ENCODE results near the gene DPP6. TPM values are rescaled to one million over a fixed set of nuclear protein-coding genes. Genes with fewer than 3 reads are reported as not detected.
"Not testable (repeated sequence)": the region's sequence is repeated elsewhere in the genome, so short reads cannot be mapped to it uniquely, and the experiment has no call there.

DPP6 gene
- total and polyA plus RNA-seq, 9 of the 15 experiments (the other 6 are each of a cell fraction or from before 2014, with no cell fraction given): not detected

DNA sequence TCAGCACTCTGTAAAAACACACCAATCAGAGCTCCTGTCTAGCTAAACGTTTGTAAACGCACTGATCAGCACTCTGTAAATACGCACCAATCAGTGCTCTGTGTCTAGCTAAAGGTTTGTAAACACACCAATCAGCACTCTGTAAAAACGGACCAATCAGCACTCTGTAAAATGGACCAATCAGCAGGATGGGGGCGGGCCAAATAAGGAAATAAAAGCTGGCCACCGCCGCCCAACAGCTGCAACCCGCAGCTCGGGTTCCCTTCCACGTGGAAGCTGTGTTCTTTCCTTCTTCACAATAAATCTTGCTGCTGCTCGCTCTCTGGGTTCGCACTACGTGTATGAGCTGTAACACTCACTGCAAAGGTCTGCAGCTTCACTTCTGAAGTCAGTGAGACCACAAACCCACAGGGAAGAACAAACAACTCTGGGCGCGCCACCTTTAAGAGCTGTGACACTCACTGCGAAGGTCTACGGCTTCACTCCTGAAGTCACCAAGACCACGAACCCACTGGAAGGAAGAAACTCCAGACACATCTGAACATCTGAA is 625.9 kb downstream of the DPP6 start:
- BruUV-seq (replicated peaks); H3K9me3 ChIP-seq (replicated peaks; ENCODE audit: control insufficient read depth, insufficient read depth, low read depth, low read length); ATAC-seq; CTCF ChIA-PET (ENCODE audit: low intra/inter-chr PET ratio); H3K27me3 ChIP-seq (ENCODE audit: control insufficient read depth in 2 of 2, insufficient read depth in 2 of 2, low read length in 2 of 2); intact Hi-C loops (cut with micrococcal nuclease); H3K4me3 ChIP-seq; in situ Hi-C loops (cut with MboI); H3K9ac ChIP-seq (ENCODE audit: insufficient read depth in 1 of 2, low read depth in 2 of 2, low read length in 2 of 2); H3K9me1 ChIP-seq (ENCODE audit: control insufficient read depth, insufficient read depth, low read length); H3K36me3 ChIP-seq (ENCODE audit: control insufficient read depth, insufficient read depth, low read length); FAIRE-seq; H4K20me1 ChIP-seq (replicated peaks; ENCODE audit: control insufficient read depth, insufficient read depth, low read length); TF ChIP-seq MYBL2 (CRISPR knock-in tag; IDR thresholded peaks at IDR 0.05; ENCODE audit: borderline replicate concordance): not testable (repeated sequence)
- WGBS (ENCODE audit: insufficient coverage, low coverage, missing lambda C conversion rate): 89% methylated on average over 18 of the region's 18 CpGs
- peak in 1 of 4 experiments; percentile 30 for DNase-seq (ENCODE audit: extremely low read depth in 1 of 4, low spot score in 3 of 4)
- Histone ChIP-seq H2AFZ (ENCODE audit: low read depth, low read length) (peak overlapping the region; percentile 93), H3K27ac (ENCODE audit: extremely low read depth, low read depth, low read length) (peak overlapping the region; percentile 87; the same call in 2 of the 3 replicates), H3K4me2 (ENCODE audit: insufficient read depth, low read length) (peak overlapping the region; percentile 87), H3K79me2 (ENCODE audit: control insufficient read depth, insufficient read depth, low read length) (peaks cover 31% of the 10 kb centered on the region), H3K4me1 (replicated peaks in 1 of 2; ENCODE audit: control insufficient read depth in 2 of 2, insufficient read depth in 2 of 2, low read length in 2 of 2) (peaks cover 30 to 59% of the 10 kb centered on the region in 2 experiments)
- POLR2A ChIA-PET: interaction anchor here (0.5 to 1.3 kb wide), 3 partner anchors 8 to 525 kb away, joined by 3 read pairs; no protein-coding TSS in a partner anchor
- TF ChIP-seq FOXK2 (conservative IDR thresholded peaks at IDR 0.05 in 1 of 2, IDR thresholded peaks at IDR 0.05 in 1 of 2; ENCODE audit: low read depth in 2 of 2) (peak; percentile 4 to 38; a peak in 1 of 4 replicates), CC2D1A (IDR thresholded peaks at IDR 0.05) (peak; percentile 95), NBN (IDR thresholded peaks at IDR 0.05; ENCODE audit: low read depth) (peak; percentile 18; the same call in 1 of the 2 replicates), HOXB6 (CRISPR knock-in tag; IDR thresholded peaks at IDR 0.05; ENCODE audit: borderline replicate concordance) (peak; percentile 61; the same call in 1 of the 2 replicates), POLR2G (IDR thresholded peaks at IDR 0.05; ENCODE audit: low read depth, low read length) (peak; percentile 9; the same call in 1 of the 2 replicates), ZNF316 (IDR thresholded peaks at IDR 0.05) (peak; percentile 85), C11orf30 (IDR thresholded peaks at IDR 0.05; ENCODE audit: low read depth) (peak; percentile 59), ASH1L (IDR thresholded peaks at IDR 0.05; ENCODE audit: borderline replicate concordance, low read depth, partially characterized antibody) (peak; percentile 72), NFYB (IDR thresholded peaks at IDR 0.05; ENCODE audit: extremely low read depth, insufficient read length) (peak; percentile 92), MYBL2 (IDR thresholded peaks at IDR 0.05; ENCODE audit: low read depth) (peak; percentile 63), CBX3 (IDR thresholded peaks at IDR 0.05; ENCODE audit: borderline replicate concordance in 1 of 2, low read length in 2 of 2) (peak in 1 of 2 experiments; percentile 88; a peak in 2 of 3 replicates)
- TF ChIP-seq, protein P1, sequence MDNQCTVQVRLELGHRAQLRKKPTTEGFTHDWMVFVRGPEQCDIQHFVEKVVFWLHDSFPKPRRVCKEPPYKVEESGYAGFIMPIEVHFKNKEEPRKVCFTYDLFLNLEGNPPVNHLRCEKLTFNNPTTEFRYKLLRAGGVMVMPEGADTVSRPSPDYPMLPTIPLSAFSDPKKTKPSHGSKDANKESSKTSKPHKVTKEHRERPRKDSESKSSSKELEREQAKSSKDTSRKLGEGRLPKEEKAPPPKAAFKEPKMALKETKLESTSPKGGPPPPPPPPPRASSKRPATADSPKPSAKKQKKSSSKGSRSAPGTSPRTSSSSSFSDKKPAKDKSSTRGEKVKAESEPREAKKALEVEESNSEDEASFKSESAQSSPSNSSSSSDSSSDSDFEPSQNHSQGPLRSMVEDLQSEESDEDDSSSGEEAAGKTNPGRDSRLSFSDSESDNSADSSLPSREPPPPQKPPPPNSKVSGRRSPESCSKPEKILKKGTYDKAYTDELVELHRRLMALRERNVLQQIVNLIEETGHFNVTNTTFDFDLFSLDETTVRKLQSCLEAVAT (IDR thresholded peaks at IDR 0.05): 0 out of 4 replicates have a peak, but pooled peaks of 1 of the 2 experiments have one; percentile 48
- TF ChIP-seq, protein P2, sequence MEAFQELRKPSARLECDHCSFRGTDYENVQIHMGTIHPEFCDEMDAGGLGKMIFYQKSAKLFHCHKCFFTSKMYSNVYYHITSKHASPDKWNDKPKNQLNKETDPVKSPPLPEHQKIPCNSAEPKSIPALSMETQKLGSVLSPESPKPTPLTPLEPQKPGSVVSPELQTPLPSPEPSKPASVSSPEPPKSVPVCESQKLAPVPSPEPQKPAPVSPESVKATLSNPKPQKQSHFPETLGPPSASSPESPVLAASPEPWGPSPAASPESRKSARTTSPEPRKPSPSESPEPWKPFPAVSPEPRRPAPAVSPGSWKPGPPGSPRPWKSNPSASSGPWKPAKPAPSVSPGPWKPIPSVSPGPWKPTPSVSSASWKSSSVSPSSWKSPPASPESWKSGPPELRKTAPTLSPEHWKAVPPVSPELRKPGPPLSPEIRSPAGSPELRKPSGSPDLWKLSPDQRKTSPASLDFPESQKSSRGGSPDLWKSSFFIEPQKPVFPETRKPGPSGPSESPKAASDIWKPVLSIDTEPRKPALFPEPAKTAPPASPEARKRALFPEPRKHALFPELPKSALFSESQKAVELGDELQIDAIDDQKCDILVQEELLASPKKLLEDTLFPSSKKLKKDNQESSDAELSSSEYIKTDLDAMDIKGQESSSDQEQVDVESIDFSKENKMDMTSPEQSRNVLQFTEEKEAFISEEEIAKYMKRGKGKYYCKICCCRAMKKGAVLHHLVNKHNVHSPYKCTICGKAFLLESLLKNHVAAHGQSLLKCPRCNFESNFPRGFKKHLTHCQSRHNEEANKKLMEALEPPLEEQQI (IDR thresholded peaks at IDR 0.05): peak; percentile 98
- TF ChIP-seq, protein P3, sequence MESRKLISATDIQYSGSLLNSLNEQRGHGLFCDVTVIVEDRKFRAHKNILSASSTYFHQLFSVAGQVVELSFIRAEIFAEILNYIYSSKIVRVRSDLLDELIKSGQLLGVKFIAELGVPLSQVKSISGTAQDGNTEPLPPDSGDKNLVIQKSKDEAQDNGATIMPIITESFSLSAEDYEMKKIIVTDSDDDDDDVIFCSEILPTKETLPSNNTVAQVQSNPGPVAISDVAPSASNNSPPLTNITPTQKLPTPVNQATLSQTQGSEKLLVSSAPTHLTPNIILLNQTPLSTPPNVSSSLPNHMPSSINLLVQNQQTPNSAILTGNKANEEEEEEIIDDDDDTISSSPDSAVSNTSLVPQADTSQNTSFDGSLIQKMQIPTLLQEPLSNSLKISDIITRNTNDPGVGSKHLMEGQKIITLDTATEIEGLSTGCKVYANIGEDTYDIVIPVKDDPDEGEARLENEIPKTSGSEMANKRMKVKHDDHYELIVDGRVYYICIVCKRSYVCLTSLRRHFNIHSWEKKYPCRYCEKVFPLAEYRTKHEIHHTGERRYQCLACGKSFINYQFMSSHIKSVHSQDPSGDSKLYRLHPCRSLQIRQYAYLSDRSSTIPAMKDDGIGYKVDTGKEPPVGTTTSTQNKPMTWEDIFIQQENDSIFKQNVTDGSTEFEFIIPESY (CRISPR knock-in tag; IDR thresholded peaks at IDR 0.05): peak; percentile 96
